ENCODE measurements around the gene TRAF7.

Gene TRAF7

GRCh38 chr16:2178321-2179106 is 22.9 kb downstream of the TRAF7 start:
- Histone ChIP-seq H3K4me3 (ENCODE audit: low read depth, low read length) (no peak overlapping the region), H3K27ac (ENCODE audit: low read depth, low read length) (no peak overlapping the region), H2AFZ (ENCODE audit: low read length, unreplicated experiment) (no peak overlapping the region), H3K79me2 (ENCODE audit: control insufficient read depth, insufficient read depth, low read length, unreplicated experiment) (no peaks in the 10 kb centered on the region), H3K36me3 (ENCODE audit: insufficient read depth, low read length) (peaks cover 14% of the 10 kb centered on the region; the same call in 1 of the 2 replicates), H3K4me1 (ENCODE audit: control insufficient read depth, insufficient read depth, low read length, unreplicated experiment) (no peaks in the 10 kb centered on the region), H3K27me3 (ENCODE audit: insufficient read depth, low read length) (no peaks in the 10 kb centered on the region)

- no peaks in the 10 kb centered on the region for H3K27me3 ChIP-seq (ENCODE audit: insufficient read depth, low read length)
- no peak overlapping the region for H3K27ac ChIP-seq (ENCODE audit: low read depth, low read length)
- no peaks in the 10 kb centered on the region for H3K79me2 ChIP-seq (ENCODE audit: control insufficient read depth, insufficient read depth, low read length, unreplicated experiment)
- H3K36me3 ChIP-seq (ENCODE audit: insufficient read depth, low read length): peaks cover 14% of the 10 kb centered on the region; the same call in 1 of the 2 replicates
- no peaks in the 10 kb centered on the region for H3K4me1 ChIP-seq (ENCODE audit: control insufficient read depth, insufficient read depth, low read length, unreplicated experiment)
- H2AFZ ChIP-seq (ENCODE audit: low read length, unreplicated experiment): no peak overlapping the region
- H3K4me3 ChIP-seq (ENCODE audit: low read depth, low read length): no peak overlapping the region
These were observed 23.5 kb downstream of the TRAF7 start for GRCh38 chr16:2179107-2179501.

- Histone ChIP-seq H3K27me3 (ENCODE audit: insufficient read depth, low read length) (no peaks in the 10 kb centered on the region), H3K79me2 (ENCODE audit: control insufficient read depth, insufficient read depth, low read length, unreplicated experiment) (no peaks in the 10 kb centered on the region), H2AFZ (ENCODE audit: low read length, unreplicated experiment) (no peak overlapping the region), H3K36me3 (ENCODE audit: insufficient read depth, low read length) (peaks cover 14% of the 10 kb centered on the region; the same call in 1 of the 2 replicates), H3K27ac (ENCODE audit: low read depth, low read length) (no peak overlapping the region), H3K4me1 (ENCODE audit: control insufficient read depth, insufficient read depth, low read length, unreplicated experiment) (no peaks in the 10 kb centered on the region), H3K4me3 (ENCODE audit: low read depth, low read length) (no peak overlapping the region)
These were observed 24.0 kb downstream of the TRAF7 start for GRCh38 chr16:2179576-2179975.

GRCh38 chr16:2180461-2180860 is 24.9 kb downstream of the TRAF7 start:
- H3K27ac ChIP-seq (ENCODE audit: low read depth, low read length): no peak overlapping the region
- H2AFZ ChIP-seq (ENCODE audit: low read length, unreplicated experiment): no peak overlapping the region
- no peaks in the 10 kb centered on the region for H3K4me1 ChIP-seq (ENCODE audit: control insufficient read depth, insufficient read depth, low read length, unreplicated experiment)
- no peaks in the 10 kb centered on the region for H3K79me2 ChIP-seq (ENCODE audit: control insufficient read depth, insufficient read depth, low read length, unreplicated experiment)
- no peaks in the 10 kb centered on the region for H3K27me3 ChIP-seq (ENCODE audit: insufficient read depth, low read length)
- H3K4me3 ChIP-seq (ENCODE audit: low read depth, low read length): no peak overlapping the region
- H3K36me3 ChIP-seq (ENCODE audit: insufficient read depth, low read length): peaks cover 14% of the 10 kb centered on the region; the same call in 1 of the 2 replicates

- no peak overlapping the region for H3K27ac ChIP-seq (ENCODE audit: low read depth, low read length)
- H3K4me3 ChIP-seq (ENCODE audit: low read depth, low read length): no peak overlapping the region
- no peaks in the 10 kb centered on the region for H3K79me2 ChIP-seq (ENCODE audit: control insufficient read depth, insufficient read depth, low read length, unreplicated experiment)
- H3K4me1 ChIP-seq (ENCODE audit: control insufficient read depth, insufficient read depth, low read length, unreplicated experiment): no peaks in the 10 kb centered on the region
- no peaks in the 10 kb centered on the region for H3K27me3 ChIP-seq (ENCODE audit: insufficient read depth, low read length)
- no peak overlapping the region for H2AFZ ChIP-seq (ENCODE audit: low read length, unreplicated experiment)
- H3K36me3 ChIP-seq (ENCODE audit: insufficient read depth, low read length): peaks cover 9% of the 10 kb centered on the region; the same call in 1 of the 2 replicates
These were observed 25.7 kb downstream of the TRAF7 start for GRCh38 chr16:2180962-2181923.

- Histone ChIP-seq H3K4me3 (ENCODE audit: low read depth, low read length) (no peak overlapping the region), H3K36me3 (ENCODE audit: insufficient read depth, low read length) (peaks cover 9% of the 10 kb centered on the region; the same call in 1 of the 2 replicates), H3K79me2 (ENCODE audit: control insufficient read depth, insufficient read depth, low read length, unreplicated experiment) (no peaks in the 10 kb centered on the region), H3K27ac (ENCODE audit: low read depth, low read length) (no peak overlapping the region), H3K4me1 (ENCODE audit: control insufficient read depth, insufficient read depth, low read length, unreplicated experiment) (no peaks in the 10 kb centered on the region), H2AFZ (ENCODE audit: low read length, unreplicated experiment) (no peak overlapping the region), H3K27me3 (ENCODE audit: insufficient read depth, low read length) (no peaks in the 10 kb centered on the region)
These were observed 26.4 kb downstream of the TRAF7 start for GRCh38 chr16:2181952-2182351.

- H3K27ac ChIP-seq (ENCODE audit: low read depth, low read length): no peak overlapping the region
- H3K4me1 ChIP-seq (ENCODE audit: control insufficient read depth, insufficient read depth, low read length, unreplicated experiment): no peaks in the 10 kb centered on the region
- H3K27me3 ChIP-seq (ENCODE audit: insufficient read depth, low read length): no peaks in the 10 kb centered on the region
- no peak overlapping the region for H3K4me3 ChIP-seq (ENCODE audit: low read depth, low read length)
- no peak overlapping the region for H2AFZ ChIP-seq (ENCODE audit: low read length, unreplicated experiment)
- H3K79me2 ChIP-seq (ENCODE audit: control insufficient read depth, insufficient read depth, low read length, unreplicated experiment): no peaks in the 10 kb centered on the region
- H3K36me3 ChIP-seq (ENCODE audit: insufficient read depth, low read length): no peaks in the 10 kb centered on the region
These were observed 28.1 kb downstream of the TRAF7 start for GRCh38 chr16:2183671-2184070.

GRCh38 chr16:2184346-2184745 is 28.8 kb downstream of the TRAF7 start:
- Histone ChIP-seq H3K36me3 (ENCODE audit: insufficient read depth, low read length) (no peaks in the 10 kb centered on the region), H3K4me1 (ENCODE audit: control insufficient read depth, insufficient read depth, low read length, unreplicated experiment) (no peaks in the 10 kb centered on the region), H3K27ac (ENCODE audit: low read depth, low read length) (no peak overlapping the region), H3K79me2 (ENCODE audit: control insufficient read depth, insufficient read depth, low read length, unreplicated experiment) (no peaks in the 10 kb centered on the region), H3K4me3 (ENCODE audit: low read depth, low read length) (no peak overlapping the region), H3K27me3 (ENCODE audit: insufficient read depth, low read length) (no peaks in the 10 kb centered on the region), H2AFZ (ENCODE audit: low read length, unreplicated experiment) (no peak overlapping the region)

GRCh38 chr16:2184962-2185361 is 29.4 kb downstream of the TRAF7 start:
- Histone ChIP-seq H3K36me3 (ENCODE audit: insufficient read depth, low read length) (no peaks in the 10 kb centered on the region), H3K27ac (ENCODE audit: low read depth, low read length) (no peak overlapping the region), H3K4me3 (ENCODE audit: low read depth, low read length) (no peak overlapping the region), H2AFZ (ENCODE audit: low read length, unreplicated experiment) (no peak overlapping the region), H3K79me2 (ENCODE audit: control insufficient read depth, insufficient read depth, low read length, unreplicated experiment) (no peaks in the 10 kb centered on the region), H3K27me3 (ENCODE audit: insufficient read depth, low read length) (no peaks in the 10 kb centered on the region), H3K4me1 (ENCODE audit: control insufficient read depth, insufficient read depth, low read length, unreplicated experiment) (no peaks in the 10 kb centered on the region)

- no peaks in the 10 kb centered on the region for H3K36me3 ChIP-seq (ENCODE audit: insufficient read depth, low read length)
- no peak overlapping the region for H3K27ac ChIP-seq (ENCODE audit: low read depth, low read length)
- H3K27me3 ChIP-seq (ENCODE audit: insufficient read depth, low read length): no peaks in the 10 kb centered on the region
- H3K4me3 ChIP-seq (ENCODE audit: low read depth, low read length): no peak overlapping the region
- no peaks in the 10 kb centered on the region for H3K4me1 ChIP-seq (ENCODE audit: control insufficient read depth, insufficient read depth, low read length, unreplicated experiment)
- H3K79me2 ChIP-seq (ENCODE audit: control insufficient read depth, insufficient read depth, low read length, unreplicated experiment): no peaks in the 10 kb centered on the region
- H2AFZ ChIP-seq (ENCODE audit: low read length, unreplicated experiment): no peak overlapping the region
These were observed 30.5 kb downstream of the TRAF7 start for GRCh38 chr16:2186064-2186463.

All from ACC112 (cell line).